WI38 (cell line): ENCODE results near the gene AAK1.

Source experiments
- H3K4me3 ChIP-seq: 2 replicates; pipeline ENCODE4 v1.5.1; 2011; ENCODE audit warnings: low read depth, mild to moderate bottlenecking, control low read depth, low read length
- TF ChIP-seq, protein P1 (sequence below): IDR thresholded peaks from 2 replicates; pipeline ENCODE4 v1.5.1; 2012; ENCODE audit warnings: low read depth, mild to moderate bottlenecking, control low read depth, low read length

Gene AAK1

GRCh38 chr2:69570474-69570873, 73.1 kb downstream of the AAK1 start:
- H3K4me3 ChIP-seq, result no peak overlapping the region
- TF ChIP-seq, protein P1, sequence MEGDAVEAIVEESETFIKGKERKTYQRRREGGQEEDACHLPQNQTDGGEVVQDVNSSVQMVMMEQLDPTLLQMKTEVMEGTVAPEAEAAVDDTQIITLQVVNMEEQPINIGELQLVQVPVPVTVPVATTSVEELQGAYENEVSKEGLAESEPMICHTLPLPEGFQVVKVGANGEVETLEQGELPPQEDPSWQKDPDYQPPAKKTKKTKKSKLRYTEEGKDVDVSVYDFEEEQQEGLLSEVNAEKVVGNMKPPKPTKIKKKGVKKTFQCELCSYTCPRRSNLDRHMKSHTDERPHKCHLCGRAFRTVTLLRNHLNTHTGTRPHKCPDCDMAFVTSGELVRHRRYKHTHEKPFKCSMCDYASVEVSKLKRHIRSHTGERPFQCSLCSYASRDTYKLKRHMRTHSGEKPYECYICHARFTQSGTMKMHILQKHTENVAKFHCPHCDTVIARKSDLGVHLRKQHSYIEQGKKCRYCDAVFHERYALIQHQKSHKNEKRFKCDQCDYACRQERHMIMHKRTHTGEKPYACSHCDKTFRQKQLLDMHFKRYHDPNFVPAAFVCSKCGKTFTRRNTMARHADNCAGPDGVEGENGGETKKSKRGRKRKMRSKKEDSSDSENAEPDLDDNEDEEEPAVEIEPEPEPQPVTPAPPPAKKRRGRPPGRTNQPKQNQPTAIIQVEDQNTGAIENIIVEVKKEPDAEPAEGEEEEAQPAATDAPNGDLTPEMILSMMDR, result no peak

DNA sequence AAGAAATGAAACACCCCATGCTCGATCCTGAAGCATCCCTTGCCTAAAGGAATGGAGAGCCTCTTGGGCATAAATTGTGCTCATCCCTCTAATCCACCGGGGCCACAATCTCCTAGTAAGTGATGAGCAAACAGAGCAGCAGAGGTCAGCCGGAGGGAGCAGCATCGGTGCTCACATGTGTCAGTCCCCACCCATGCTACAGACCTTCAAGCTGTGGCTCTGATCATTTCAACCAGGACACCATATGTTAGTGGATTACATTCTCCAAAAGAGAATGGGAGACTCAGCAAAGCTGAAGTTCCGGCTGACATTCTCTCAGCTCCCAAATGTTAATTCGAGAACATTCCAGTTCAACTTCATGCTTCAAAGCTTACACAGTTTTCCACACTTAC, 75.6 kb downstream of the AAK1 start:
- no peak overlapping the region for H3K4me3 ChIP-seq
- TF ChIP-seq, protein P1, result no peak

- H3K4me3 ChIP-seq, result no peak overlapping the region
- TF ChIP-seq, protein P1, result no peak
Measured at GRCh38 chr2:69567157-69567908, 76.2 kb downstream of the AAK1 start.

GRCh38 chr2:69566669-69567068, 76.9 kb downstream of the AAK1 start:
- H3K4me3 ChIP-seq, result no peak overlapping the region
- TF ChIP-seq, protein P1, result no peak

GRCh38 chr2:69565431-69565839, 78.1 kb downstream of the AAK1 start:
- no peak overlapping the region for H3K4me3 ChIP-seq

DNA sequence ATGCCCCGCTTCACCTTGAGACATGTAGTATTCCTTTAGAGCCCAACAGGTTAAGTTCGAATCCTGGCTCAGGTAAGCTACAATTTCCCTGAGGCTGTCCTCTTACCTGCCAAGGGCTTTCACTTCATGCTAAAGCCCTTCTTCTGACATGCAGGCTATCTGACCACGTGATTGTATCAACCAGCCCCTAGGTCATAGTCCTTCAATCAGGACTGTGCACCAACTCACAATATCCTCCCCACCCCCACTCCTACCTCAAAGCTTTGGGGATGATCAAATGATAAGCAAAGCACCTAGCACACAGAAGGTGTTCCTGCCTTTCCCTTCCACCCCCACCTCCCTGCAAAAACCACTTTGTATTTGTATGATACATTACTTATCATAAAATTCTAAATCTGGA, 78.9 kb downstream of the AAK1 start:
- H3K4me3 ChIP-seq, result no peak overlapping the region
- TF ChIP-seq, protein P1, result no peak

More at GRCh38 chr2:69565431-69565839, 78.1 kb downstream of the AAK1 start:
- TF ChIP-seq, protein P1, result peak; percentile 62

DNA sequence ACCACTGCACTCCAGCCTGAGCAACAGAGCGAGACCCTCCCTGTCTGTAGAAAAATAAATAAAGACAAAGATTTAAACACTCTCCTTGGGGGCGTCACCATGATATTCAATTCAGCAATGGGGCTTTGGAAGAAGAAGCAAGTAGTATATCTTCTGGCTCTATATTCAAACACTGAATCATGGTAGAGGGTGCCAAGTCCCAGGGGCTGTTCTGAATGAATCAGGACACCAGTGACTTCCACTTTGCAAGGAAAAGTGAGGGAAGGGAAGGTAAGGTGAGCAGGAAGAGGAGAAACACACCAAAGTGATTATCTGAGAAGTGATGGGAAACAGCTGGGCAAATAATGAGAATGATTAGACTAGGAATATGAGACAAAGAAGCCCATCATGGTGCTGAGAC, 80.5 kb downstream of the AAK1 start:
- TF ChIP-seq, protein P1, result no peak
- H3K4me3 ChIP-seq, result no peak overlapping the region
